Right forelimb (tissue), 1 donor: ENCODE results near the gene SLC35F1.
"Not testable (repeated sequence)": the region's sequence is repeated elsewhere in the genome, so short reads cannot be mapped to it uniquely, and the experiment has no call there.

Source experiments
- DNase-seq: peaks from one replicate; pipeline ENCODE4 v3.0.0-alpha.2; 2018

Gene SLC35F1

DNA sequence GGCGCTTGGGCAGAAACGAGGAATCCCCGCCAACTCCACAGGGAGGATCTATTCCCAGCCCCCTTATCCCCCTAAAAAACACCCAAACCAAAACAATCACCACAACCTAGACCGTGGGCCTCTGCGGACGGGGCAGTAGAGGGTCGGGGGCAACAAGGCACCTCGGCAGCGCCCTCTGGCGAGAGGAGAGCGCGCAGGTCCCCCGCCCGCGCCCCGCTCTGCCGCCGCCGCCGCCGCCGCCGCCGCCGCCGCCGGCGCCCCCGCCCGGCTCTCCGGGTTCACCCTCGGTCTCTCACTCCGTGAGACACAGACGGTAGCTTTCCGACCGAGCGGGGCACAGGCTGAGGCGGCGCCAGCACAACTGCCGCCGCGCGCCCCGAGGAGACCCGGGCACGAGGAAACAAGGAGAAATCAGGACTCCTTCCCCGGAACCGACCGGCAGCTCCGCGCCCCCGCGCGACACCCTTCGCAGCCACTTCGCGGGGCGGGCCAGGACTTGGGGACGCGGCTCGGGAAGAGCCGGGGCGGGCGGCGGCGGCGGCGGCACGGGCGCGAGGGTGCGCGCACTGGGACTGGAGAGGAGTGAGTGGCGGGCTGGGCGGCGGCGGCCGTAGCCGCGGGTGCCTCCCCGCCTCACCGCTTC, at the start of gene SLC35F1:
Gene SLC35F1, plus strand, starts transcription at position 307 of the 643 bp plus-strand sequence.
- peak; percentile 68 for DNase-seq

DNA sequence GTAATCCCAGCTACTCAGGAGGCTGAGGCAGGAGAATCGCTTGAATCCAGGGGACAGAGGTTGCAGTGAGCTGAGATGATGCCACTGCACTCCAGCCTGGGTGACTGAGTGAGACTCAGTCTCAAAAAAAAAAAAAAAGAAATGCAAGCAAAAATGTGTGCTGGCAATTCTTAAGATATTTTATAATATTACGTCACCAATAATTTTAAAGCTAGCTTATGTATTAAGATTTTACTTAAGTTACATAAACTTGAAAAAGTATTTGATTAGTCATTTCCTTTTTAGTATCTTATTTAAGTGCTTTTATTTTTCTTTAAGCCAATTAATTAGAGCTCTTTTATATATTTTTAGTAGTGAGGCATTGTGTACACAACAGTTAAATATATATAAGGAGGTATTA, 48.5 kb upstream of the SLC35F1 start:
- not testable (repeated sequence) for DNase-seq

- no peak for DNase-seq
Measured at GRCh38 chr6:117861545-117861944, 45.5 kb upstream of the SLC35F1 start.

DNA sequence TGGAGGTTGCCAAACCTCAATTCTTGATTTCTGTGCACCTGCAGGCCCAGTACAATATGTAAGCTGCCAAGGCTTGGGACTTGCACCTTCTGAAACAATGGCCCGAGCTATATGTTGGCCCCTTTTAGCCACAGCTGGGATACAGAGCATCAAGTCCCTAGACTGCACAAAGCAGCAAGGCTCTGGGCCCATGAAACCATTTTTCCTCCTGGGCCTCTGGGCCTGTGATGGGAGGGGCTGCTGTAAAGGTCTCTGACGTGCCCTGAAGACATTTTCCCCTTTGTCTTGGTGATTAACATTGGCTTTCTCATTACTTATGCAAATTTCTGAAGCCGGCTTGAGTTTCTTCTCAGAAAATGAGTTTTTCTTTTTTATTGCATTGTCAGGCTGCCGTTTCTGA, 40.5 kb upstream of the SLC35F1 start:
- no peak for DNase-seq

DNA sequence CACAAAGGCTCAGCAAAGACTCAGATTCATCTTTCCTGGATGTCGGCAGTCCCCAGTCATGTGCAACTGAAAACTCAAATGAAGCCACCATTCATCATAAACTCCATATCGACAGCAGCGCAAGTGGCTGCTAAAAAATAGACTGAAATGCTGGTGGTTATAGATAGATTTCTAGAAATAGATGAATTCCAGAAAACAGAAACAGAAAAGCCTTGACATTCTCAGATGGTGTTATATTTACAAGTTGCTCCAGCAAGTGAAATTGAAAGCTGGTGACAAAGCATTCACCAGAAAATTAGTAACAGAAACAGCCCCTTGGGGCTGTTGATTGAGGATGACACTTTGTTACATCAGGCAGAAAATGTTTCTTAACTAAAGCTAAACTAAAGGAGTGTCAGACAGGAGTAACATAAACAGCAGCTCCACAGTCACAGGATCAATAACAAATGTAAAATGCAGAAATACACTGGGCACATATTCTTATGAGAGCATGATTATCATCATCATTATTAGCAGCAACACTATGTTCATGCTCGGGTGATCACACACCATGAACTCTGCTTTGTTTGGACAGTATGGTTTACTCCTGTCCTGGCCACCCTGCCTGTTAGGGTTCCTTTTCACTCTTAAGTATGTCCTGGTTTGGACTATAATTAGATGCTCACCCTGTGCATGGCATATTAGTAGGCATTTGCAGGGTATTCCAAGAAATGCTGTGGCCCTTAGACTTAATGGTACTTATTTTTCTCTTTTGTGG, 36.4 kb upstream of the SLC35F1 start:
- no peak for DNase-seq

GRCh38 chr6:117880824-117881223, 26.2 kb upstream of the SLC35F1 start:
- DNase-seq = no peak

DNA sequence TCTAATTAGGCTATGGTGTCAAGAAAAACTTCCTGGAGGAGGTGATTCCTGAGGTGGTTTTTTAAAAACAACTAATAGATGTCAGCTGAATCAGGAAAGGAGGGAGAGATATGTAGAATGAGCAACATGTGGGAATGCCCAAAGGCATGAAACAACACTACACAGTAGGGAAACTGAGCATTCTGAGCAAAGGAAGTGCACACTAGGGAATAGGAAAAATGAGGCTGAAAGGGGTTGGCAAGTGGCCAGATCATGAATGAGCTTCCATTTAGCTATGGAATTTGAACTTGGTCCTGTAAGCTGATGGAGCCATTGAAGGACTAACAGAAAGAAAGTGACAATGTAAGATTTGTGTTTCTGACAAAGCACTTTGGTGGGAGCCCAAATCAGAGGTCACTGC, 16.9 kb upstream of the SLC35F1 start:
- no peak for DNase-seq

DNA sequence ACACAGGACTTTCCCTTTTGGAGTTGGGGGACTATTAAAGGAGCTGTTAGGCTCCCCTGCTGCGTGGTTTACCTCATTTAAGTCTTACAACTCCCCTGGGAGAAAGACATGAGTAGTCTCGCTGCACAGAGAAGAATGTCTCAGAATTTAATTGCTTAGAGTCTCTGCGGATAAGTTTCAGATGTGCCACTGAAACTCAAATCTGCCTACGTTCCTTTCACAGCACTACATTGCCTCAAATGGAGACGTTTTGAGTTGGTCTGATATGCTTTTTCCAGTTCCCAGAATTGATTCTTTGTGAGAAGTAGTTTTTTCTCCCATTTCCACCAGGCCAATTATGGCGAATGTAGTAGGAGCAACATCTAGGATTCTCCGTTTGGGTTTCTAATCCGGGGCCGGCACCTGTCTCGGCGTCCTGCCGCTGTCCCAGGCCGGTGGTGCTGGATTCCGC, 532 bp upstream of the SLC35F1 start:
- no peak for DNase-seq

GRCh38 chr6:117907601-117908245, 659 bp downstream of the SLC35F1 start:
- DNase-seq = peak; percentile 43

- DNase-seq = peak; percentile 48
Measured at GRCh38 chr6:117908246-117909068, 1.4 kb downstream of the SLC35F1 start.

GRCh38 chr6:117909638-117910037, 2.6 kb downstream of the SLC35F1 start:
- DNase-seq = no peak

GRCh38 chr6:117910549-117910948, 3.5 kb downstream of the SLC35F1 start:
- no peak for DNase-seq

GRCh38 chr6:117911150-117911549, 4.1 kb downstream of the SLC35F1 start:
- no peak for DNase-seq

GRCh38 chr6:117911660-117912059, 4.6 kb downstream of the SLC35F1 start:
- DNase-seq = no peak

GRCh38 chr6:117915846-117916245, 8.8 kb downstream of the SLC35F1 start:
- DNase-seq = no peak

DNA sequence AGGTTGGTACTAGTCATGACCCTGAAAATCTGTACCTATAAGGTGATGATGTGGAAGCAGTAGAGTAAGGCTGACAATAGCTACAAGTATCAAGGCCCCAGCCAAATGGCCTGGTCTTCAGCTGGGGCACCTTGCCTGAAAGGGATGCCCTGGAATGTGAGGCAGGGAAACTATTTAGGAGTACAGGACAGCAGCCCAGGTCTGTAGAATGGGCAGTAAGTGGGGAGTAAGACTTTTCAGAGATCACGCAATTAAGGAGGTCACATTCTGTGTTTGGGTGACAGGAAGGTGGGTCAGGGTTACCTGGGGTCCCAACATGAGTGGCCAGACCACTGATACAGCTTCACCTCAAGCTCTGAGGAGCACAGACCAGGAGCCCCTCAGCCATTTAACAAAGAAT, 9.4 kb downstream of the SLC35F1 start:
- no peak for DNase-seq

- no peak for DNase-seq
Measured at GRCh38 chr6:117917176-117917575, 10.1 kb downstream of the SLC35F1 start.

- DNase-seq = no peak
Measured at GRCh38 chr6:117918454-117918853, 11.4 kb downstream of the SLC35F1 start.

DNA sequence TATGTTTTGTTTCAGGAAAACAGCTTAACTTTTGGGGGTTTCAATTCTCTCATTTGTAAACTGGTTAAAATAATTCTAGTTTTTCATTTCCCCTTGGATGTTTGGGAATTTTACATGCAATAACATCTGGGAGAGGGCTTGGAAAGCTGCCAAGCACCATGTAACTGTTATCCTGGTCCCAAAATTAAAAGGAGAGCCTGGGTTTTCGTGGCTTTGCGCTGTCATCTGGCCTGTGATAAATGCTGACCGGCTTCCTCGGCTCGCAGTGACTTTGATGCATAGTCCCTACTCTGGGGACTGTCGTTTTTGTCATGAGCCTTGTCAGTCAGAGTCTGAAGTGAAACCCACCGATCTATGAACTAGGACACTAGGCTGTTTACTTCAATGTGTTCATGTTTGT, 12.2 kb downstream of the SLC35F1 start:
- DNase-seq = no peak

GRCh38 chr6:117919775-117920729, 13.0 kb downstream of the SLC35F1 start:
- peak; percentile 47 for DNase-seq

- DNase-seq = no peak
Measured at GRCh38 chr6:117924690-117925089, 17.6 kb downstream of the SLC35F1 start.

- DNase-seq = no peak
Measured at GRCh38 chr6:117927866-117928265, 20.8 kb downstream of the SLC35F1 start.
